ENCODE measurements around the gene ANKRD2. TPM values are rescaled to one million over a fixed set of nuclear protein-coding genes. Genes with fewer than 3 reads are reported as not detected.

ANKRD2 gene
- total RNA-seq, 1 donor from 2014 or later: 0.08 TPM

GRCh38 chr10:97538411-97538810 is 34.2 kb upstream of the ANKRD2 start:
- Histone ChIP-seq H3K4me3 (ENCODE audit: low read depth, low read length) (no peak overlapping the region), H3K36me3 (ENCODE audit: control insufficient read depth, insufficient read depth, low read length) (no peaks in the 10 kb centered on the region), H3K27me3 (ENCODE audit: control insufficient read depth, insufficient read depth, low read length) (no peaks in the 10 kb centered on the region)
- DNase-seq (ENCODE audit: low read depth): no peak
- TF ChIP-seq CTCF (IDR thresholded peaks at IDR 0.05; ENCODE audit: insufficient read depth, low read length, poor library complexity, severe bottlenecking): no peak

- TF ChIP-seq CTCF (IDR thresholded peaks at IDR 0.05; ENCODE audit: insufficient read depth, low read length, poor library complexity, severe bottlenecking): no peak
- Histone ChIP-seq H3K27me3 (ENCODE audit: control insufficient read depth, insufficient read depth, low read length) (no peaks in the 10 kb centered on the region), H3K36me3 (ENCODE audit: control insufficient read depth, insufficient read depth, low read length) (no peaks in the 10 kb centered on the region), H3K4me3 (ENCODE audit: low read depth, low read length) (no peak overlapping the region)
- no peak for DNase-seq (ENCODE audit: low read depth)
These were observed 33.7 kb upstream of the ANKRD2 start for GRCh38 chr10:97538839-97539238.

- H3K4me3 ChIP-seq (ENCODE audit: low read depth, low read length): no peak overlapping the region
- no peaks in the 10 kb centered on the region for H3K36me3 ChIP-seq (ENCODE audit: control insufficient read depth, insufficient read depth, low read length)
- TF ChIP-seq CTCF (IDR thresholded peaks at IDR 0.05; ENCODE audit: insufficient read depth, low read length, poor library complexity, severe bottlenecking): peak; percentile 27
- no peak for DNase-seq (ENCODE audit: low read depth)
- H3K27me3 ChIP-seq (ENCODE audit: control insufficient read depth, insufficient read depth, low read length): no peaks in the 10 kb centered on the region
These were observed 32.9 kb upstream of the ANKRD2 start for GRCh38 chr10:97539523-97540200.

GRCh38 chr10:97540669-97541500 is 31.7 kb upstream of the ANKRD2 start:
- no peak for DNase-seq (ENCODE audit: low read depth)
- no peaks in the 10 kb centered on the region for H3K27me3 ChIP-seq (ENCODE audit: control insufficient read depth, insufficient read depth, low read length)
- no peak overlapping the region for H3K4me3 ChIP-seq (ENCODE audit: low read depth, low read length)
- H3K36me3 ChIP-seq (ENCODE audit: control insufficient read depth, insufficient read depth, low read length): no peaks in the 10 kb centered on the region
- TF ChIP-seq CTCF (IDR thresholded peaks at IDR 0.05; ENCODE audit: insufficient read depth, low read length, poor library complexity, severe bottlenecking): peak; percentile 7

- H3K4me3 ChIP-seq (ENCODE audit: low read depth, low read length): no peak overlapping the region
- no peak for TF ChIP-seq CTCF (IDR thresholded peaks at IDR 0.05; ENCODE audit: insufficient read depth, low read length, poor library complexity, severe bottlenecking)
- peak; percentile 93 for DNase-seq (ENCODE audit: low read depth)
These were observed 30.2 kb upstream of the ANKRD2 start for GRCh38 chr10:97542169-97543024.

More at GRCh38 chr10:97542169-97543024, 30.2 kb upstream of the ANKRD2 start:
- Histone ChIP-seq H3K27me3 (ENCODE audit: control insufficient read depth, insufficient read depth, low read length) (no peaks in the 10 kb centered on the region), H3K36me3 (ENCODE audit: control insufficient read depth, insufficient read depth, low read length) (no peaks in the 10 kb centered on the region)

Data from kidney epithelial cell (primary cell).